Karpas-422 (cell line): ENCODE results near the gene RTN4RL2. TPM values are rescaled to one million over a fixed set of nuclear protein-coding genes. Genes with fewer than 3 reads are reported as not detected.

ENCODE experiments used
- DNase-seq: peaks from one replicate; pipeline ENCODE4 v3.0.0-alpha.2; 2015
- H2AFZ ChIP-seq: fragments of 200-600 bp; sonication (generic); 2 replicates; pipeline ENCODE4 v1.6.1; 2014; ENCODE audit warnings: antibody characterized with exemption, low read length, mixed read lengths
- H3K27ac ChIP-seq: fragments of 200-600 bp; sonication (generic); 2 replicates; pipeline ENCODE4 v1.5.1; 2014; ENCODE audit warnings: mild to moderate bottlenecking, low read length, moderate library complexity
- H3K27me3 ChIP-seq: fragments of 200-600 bp; sonication (generic); 2 replicates; pipeline ENCODE4 v1.6.1; 2014; ENCODE audit warnings: low read length, mixed read lengths
- H3K36me3 ChIP-seq: fragments of 200-600 bp; sonication (generic); 2 replicates; pipeline ENCODE4 v1.6.1; 2014; ENCODE audit warnings: low read length, mixed read lengths; ENCODE audit not compliant: insufficient read depth
- H3K4me1 ChIP-seq: fragments of 200-600 bp; sonication (generic); 2 replicates; pipeline ENCODE4 v1.6.1; 2014; ENCODE audit warnings: mild to moderate bottlenecking, low read length, mixed read lengths
- H3K4me2 ChIP-seq: fragments of 200-600 bp; sonication (generic); 2 replicates; pipeline ENCODE4 v1.6.1; 2014; ENCODE audit warnings: low read length, low read depth, mild to moderate bottlenecking; ENCODE audit not compliant: poor library complexity, severe bottlenecking
- H3K4me3 ChIP-seq: fragments of 200-600 bp; sonication (generic); 2 replicates; pipeline ENCODE4 v1.5.1; 2014; ENCODE audit warnings: mild to moderate bottlenecking, antibody characterized with exemption, low read length, mixed read lengths
- H3K79me2 ChIP-seq: fragments of 200-600 bp; sonication (generic); 2 replicates; pipeline ENCODE4 v1.6.1; 2014; ENCODE audit warnings: mild to moderate bottlenecking, low read length, mixed read lengths
- H3K9ac ChIP-seq: fragments of 200-600 bp; sonication (generic); 2 replicates; pipeline ENCODE4 v1.6.0; 2014; ENCODE audit warnings: low read length
- H3K9me2 ChIP-seq: fragments of 200-600 bp; sonication (generic), shearing (Covaris generic); replicated peaks from 2 replicates; pipeline ENCODE4 v1.6.0; 2014; ENCODE audit warnings: mild to moderate bottlenecking, low read length, moderate library complexity; ENCODE audit not compliant: insufficient read depth
- H3K9me3 ChIP-seq: fragments of 300-700, 200-600 bp; sonication (generic); 2 replicates; pipeline ENCODE4 v1.6.1; 2014; ENCODE audit warnings: low read length, mixed read lengths
- H4K20me1 ChIP-seq: fragments of 200-600 bp; sonication (generic); 2 replicates; pipeline ENCODE4 v1.6.1; 2014; ENCODE audit warnings: mild to moderate bottlenecking, antibody characterized with exemption, low read length, low read depth; ENCODE audit not compliant: insufficient read depth
- total RNA-seq: library from RNA; depleted of rRNA; stranded (reverse); fragments of >200 nt; shearing (Covaris generic); gene quantifications from 2 replicates; pipeline ENCODE4 v1.2.3, GENCODE V29; 2014; ENCODE audit warnings: low replicate concordance

The RTN4RL2 gene
- total RNA-seq, 1 experiment from 2014 or later, result not detected

DNA sequence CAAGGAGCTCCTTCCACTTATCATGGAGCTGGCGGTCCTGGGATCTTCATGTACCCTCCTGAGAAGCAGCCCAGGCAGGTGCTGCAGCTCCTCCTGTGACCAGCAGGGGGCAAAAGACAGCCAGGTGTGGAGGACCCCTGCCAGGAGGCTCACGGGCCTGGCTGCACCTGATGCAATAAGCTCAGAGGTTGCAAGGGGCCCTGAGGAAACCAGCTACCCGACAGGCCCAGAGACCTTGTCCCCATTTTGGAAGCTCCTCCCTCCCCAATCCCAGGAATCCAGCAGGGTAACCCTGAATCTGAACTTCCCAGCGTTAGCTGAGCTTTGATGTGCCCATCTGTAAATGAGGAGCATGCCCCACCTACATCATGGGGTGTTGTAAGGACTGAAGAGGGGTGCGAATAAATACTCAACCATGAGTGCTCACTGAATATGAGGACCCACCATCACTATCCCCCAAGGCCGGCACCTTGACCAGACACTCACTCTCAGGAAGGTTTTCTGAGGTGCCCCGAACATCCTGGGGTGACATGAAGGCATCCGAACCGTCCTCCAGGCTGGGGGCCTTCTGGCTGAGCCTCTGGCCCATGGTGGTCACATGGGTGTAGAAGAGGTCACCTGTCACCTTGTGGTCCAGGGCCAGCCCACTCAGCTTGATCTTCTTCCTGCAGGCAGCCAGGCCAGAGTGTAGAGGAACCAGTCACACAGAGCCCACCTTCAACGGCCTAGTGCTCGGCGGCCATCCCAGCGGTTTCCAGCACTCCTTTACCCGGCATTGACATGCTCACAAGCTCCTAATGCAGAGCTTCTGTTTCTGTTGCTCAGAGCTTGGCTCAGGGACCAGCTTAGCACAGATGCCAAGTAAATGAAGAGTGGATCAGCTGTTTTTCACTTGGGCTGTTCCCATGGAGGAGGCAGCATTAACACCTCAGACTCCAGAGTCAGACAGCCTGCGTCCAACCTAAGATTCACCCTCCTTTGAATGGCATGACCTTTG is 33.5 kb downstream of the RTN4RL2 start:
- H3K27ac ChIP-seq, result peak overlapping the region; percentile 84; the same call in 1 of the 2 replicates
- H4K20me1 ChIP-seq, result no peaks in the 10 kb centered on the region; the same call in 1 of the 2 replicates
- peak overlapping the region; percentile 40; the same call in 1 of the 2 replicates for H3K9ac ChIP-seq
- H3K4me2 ChIP-seq, result no peak overlapping the region
- no peaks in the 10 kb centered on the region for H3K79me2 ChIP-seq
- peaks cover 40% of the 10 kb centered on the region for H3K36me3 ChIP-seq
- no peaks in the 10 kb centered on the region for H3K9me2 ChIP-seq
- no peak overlapping the region for H3K4me3 ChIP-seq
- H3K9me3 ChIP-seq, result no peaks in the 10 kb centered on the region
- H2AFZ ChIP-seq, result no peak overlapping the region
- peak; percentile 87 for DNase-seq
- no peaks in the 10 kb centered on the region; the same call in 1 of the 2 replicates for H3K4me1 ChIP-seq
- no peaks in the 10 kb centered on the region for H3K27me3 ChIP-seq

DNA sequence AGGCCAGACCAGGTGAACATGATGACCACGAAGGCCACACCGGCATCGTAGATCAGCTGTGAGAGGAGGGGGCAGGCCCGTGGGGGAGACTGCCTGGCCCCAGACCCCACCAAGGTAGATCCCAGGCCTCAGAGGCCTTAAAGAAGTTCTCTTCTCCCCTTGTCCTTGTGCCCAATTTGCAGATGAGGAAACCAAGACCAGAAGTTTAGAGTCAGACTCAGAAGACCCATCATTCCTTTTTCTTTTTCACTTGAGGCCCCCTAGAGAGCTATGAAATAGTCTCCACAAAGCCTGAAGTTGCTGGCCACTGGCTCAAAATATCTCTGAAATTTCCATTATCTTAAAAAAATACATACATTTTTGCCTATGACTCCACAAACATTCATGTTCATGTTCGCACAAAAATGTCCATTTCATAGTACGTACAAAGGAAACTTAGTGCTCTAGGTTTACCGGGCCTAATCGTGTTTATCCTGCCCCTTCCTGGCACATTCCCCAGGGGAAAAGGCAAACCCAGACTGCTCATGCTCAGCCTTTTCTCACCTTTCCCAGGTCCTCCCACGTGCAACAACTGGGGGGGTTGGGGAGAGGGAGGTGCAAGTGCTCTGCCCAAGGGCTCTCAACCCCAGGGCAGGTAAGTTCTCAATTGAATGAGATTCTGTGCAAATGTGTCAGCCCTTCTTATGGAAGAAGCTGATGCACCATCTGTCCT is 35.9 kb downstream of the RTN4RL2 start:
- Histone ChIP-seq H3K9me3 (no peaks in the 10 kb centered on the region), H3K4me3 (no peak overlapping the region), H3K9ac (no peak overlapping the region), H2AFZ (no peak overlapping the region), H3K36me3 (peaks cover 34% of the 10 kb centered on the region), H3K9me2 (no peaks in the 10 kb centered on the region), H3K4me1 (no peaks in the 10 kb centered on the region; the same call in 1 of the 2 replicates), H4K20me1 (peaks cover 13% of the 10 kb centered on the region; the same call in 1 of the 2 replicates), H3K79me2 (no peaks in the 10 kb centered on the region), H3K4me2 (no peak overlapping the region), H3K27me3 (no peaks in the 10 kb centered on the region), H3K27ac (no peak overlapping the region)
- no peak for DNase-seq

DNA sequence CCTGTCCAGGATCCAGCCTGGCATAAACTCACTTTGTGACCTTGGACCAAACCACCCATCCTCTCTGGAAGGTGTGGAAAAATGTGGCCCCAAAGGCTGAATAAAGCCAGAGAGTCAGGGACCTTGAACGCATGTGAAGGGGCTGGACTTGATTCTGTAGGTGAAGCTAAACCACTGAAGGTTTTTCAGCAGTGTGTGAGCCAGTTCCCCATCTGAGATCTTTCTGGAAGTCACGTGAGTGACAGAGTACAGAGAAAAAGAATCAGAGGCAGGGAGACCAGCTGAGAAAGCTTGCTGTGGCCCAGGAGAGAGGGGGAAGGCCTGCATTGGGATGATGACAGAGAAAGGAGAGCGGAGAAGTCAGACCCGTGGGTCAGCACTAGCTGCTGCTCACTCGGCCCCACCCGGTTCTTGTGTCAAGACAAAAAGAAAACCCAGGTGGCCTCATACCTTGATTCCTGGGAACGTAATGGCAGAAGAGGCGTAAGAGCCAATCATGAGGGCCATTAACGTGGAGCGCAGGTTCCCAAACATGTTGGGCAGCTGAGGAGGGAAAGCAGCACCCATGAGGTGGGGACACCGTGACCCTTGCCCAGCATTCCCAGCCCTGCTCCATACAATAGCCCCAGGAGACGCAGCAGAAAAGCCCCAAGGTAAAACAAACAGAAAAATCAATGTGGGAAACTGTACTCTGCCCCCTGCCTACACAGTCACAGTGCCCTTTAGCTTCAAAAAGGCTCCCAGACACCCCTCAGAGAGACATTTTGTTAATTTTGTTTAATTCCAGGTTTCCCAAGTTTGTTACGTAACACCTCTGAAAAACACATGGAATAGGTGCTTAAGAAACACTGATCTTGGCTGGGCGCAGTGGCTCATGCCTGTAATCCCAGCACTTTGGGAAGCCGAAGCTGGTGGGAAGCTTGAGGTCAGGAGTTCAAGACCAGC is 37.2 kb downstream of the RTN4RL2 start:
- H3K4me3 ChIP-seq, result no peak overlapping the region
- no peak overlapping the region for H2AFZ ChIP-seq

DNA sequence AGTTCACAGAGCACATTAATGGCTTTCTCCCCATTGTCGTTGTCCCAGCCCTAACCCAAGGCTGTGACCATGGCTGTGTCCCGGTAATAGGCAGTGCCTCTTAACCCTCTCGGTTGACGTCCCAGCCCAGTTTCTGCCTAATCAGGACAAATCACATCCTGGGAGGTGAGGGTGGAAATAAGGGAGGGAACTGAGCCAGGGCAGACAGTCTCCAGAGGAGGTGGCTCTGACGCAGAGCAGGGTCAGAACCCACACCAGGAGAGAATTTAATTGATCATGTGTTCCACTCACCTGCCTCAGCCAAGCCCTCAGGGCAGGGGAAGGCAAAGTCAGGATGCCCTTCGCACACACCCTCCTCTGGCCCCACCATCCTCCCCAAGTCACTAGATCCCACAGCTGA is 38.2 kb downstream of the RTN4RL2 start:
- H3K79me2 ChIP-seq, result peaks cover 9% of the 10 kb centered on the region
- no peaks in the 10 kb centered on the region for H3K9me3 ChIP-seq
- H3K4me3 ChIP-seq, result no peak overlapping the region
- H3K4me2 ChIP-seq, result no peak overlapping the region
- H3K9me2 ChIP-seq, result no peaks in the 10 kb centered on the region
- DNase-seq, result no peak
- no peak overlapping the region for H2AFZ ChIP-seq
- H3K4me1 ChIP-seq, result no peaks in the 10 kb centered on the region; the same call in 1 of the 2 replicates
- H4K20me1 ChIP-seq, result peaks cover 18% of the 10 kb centered on the region; the same call in 1 of the 2 replicates
- no peak overlapping the region for H3K9ac ChIP-seq
- H3K27ac ChIP-seq, result no peak overlapping the region
- H3K36me3 ChIP-seq, result peaks cover 29% of the 10 kb centered on the region; the same call in 1 of the 2 replicates
- H3K27me3 ChIP-seq, result no peaks in the 10 kb centered on the region

More for the DNA sequence above, 37.2 kb downstream of the RTN4RL2 start:
- Histone ChIP-seq H3K9ac (no peak overlapping the region), H3K27ac (no peak overlapping the region), H3K9me3 (no peaks in the 10 kb centered on the region), H3K4me1 (no peaks in the 10 kb centered on the region; the same call in 1 of the 2 replicates), H4K20me1 (peaks cover 18% of the 10 kb centered on the region; the same call in 1 of the 2 replicates), H3K79me2 (peaks cover 5% of the 10 kb centered on the region), H3K9me2 (no peaks in the 10 kb centered on the region), H3K27me3 (no peaks in the 10 kb centered on the region), H3K4me2 (no peak overlapping the region), H3K36me3 (peaks cover 29% of the 10 kb centered on the region; the same call in 1 of the 2 replicates)
- no peak for DNase-seq

- no peak overlapping the region for H3K4me2 ChIP-seq
- H2AFZ ChIP-seq, result no peak overlapping the region
- H3K9ac ChIP-seq, result no peak overlapping the region
- peaks cover 14% of the 10 kb centered on the region for H3K79me2 ChIP-seq
- H3K27me3 ChIP-seq, result no peaks in the 10 kb centered on the region
- peak; percentile 74 for DNase-seq
- H3K27ac ChIP-seq, result no peak overlapping the region
- H3K9me3 ChIP-seq, result no peaks in the 10 kb centered on the region
- H3K4me1 ChIP-seq, result no peaks in the 10 kb centered on the region
- H3K36me3 ChIP-seq, result peaks cover 33% of the 10 kb centered on the region
- H4K20me1 ChIP-seq, result peaks cover 22% of the 10 kb centered on the region; the same call in 1 of the 2 replicates
- H3K9me2 ChIP-seq, result no peaks in the 10 kb centered on the region
- H3K4me3 ChIP-seq, result no peak overlapping the region
Measured at GRCh38 chr11:57499413-57499982, 39.2 kb downstream of the RTN4RL2 start.

DNA sequence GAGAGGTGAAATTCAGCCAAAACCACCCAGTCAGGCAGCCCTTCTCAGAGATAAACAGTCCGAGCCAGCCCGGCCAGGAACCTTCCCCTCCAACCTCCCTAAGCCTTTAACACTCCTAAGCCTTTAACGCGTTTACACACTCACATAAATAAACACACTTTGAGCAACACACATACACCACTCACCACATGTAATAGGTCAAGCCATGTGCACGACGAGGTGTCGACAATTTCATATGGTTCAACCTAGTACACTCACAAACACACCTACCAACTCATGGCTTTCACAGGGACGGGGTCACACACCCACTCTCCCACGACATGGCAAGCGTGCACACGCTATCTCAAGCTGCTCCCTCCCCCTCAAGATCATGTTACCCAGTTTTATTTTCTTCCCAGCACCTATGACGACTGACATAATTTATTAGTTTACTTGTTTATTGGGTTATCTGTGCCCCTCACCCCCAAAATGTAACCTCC is 39.7 kb downstream of the RTN4RL2 start:
- Histone ChIP-seq H3K36me3 (peaks cover 38% of the 10 kb centered on the region), H3K4me3 (no peak overlapping the region), H3K9ac (no peak overlapping the region), H3K4me1 (no peaks in the 10 kb centered on the region), H3K79me2 (peaks cover 19% of the 10 kb centered on the region), H3K27me3 (no peaks in the 10 kb centered on the region), H4K20me1 (peaks cover 24% of the 10 kb centered on the region; the same call in 1 of the 2 replicates), H2AFZ (no peak overlapping the region), H3K4me2 (no peak overlapping the region), H3K9me2 (no peaks in the 10 kb centered on the region), H3K9me3 (no peaks in the 10 kb centered on the region), H3K27ac (no peak overlapping the region)
- no peak for DNase-seq

DNA sequence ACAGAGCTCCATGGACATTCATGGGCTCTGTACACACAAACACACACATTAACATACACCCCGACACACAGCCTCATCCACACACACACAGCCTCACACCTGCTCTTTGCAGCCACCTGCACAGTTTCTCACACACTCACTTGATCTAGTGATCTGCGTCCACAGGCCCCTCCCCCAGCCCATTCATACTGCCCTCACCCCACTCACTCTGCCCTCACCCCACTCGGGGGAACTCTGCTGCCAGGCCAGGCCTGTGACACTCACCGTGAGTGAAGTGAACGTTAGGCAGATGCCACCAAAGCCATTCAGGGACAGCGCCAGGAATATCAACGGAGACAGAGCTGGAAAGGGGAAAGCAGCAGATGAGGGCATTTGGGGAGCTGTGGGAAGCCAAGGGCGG is 40.2 kb downstream of the RTN4RL2 start:
- Histone ChIP-seq H3K4me1 (no peaks in the 10 kb centered on the region), H3K4me3 (no peak overlapping the region), H4K20me1 (peaks cover 24% of the 10 kb centered on the region; the same call in 1 of the 2 replicates), H3K9me2 (no peaks in the 10 kb centered on the region), H3K79me2 (peaks cover 24% of the 10 kb centered on the region), H3K9me3 (no peaks in the 10 kb centered on the region), H3K4me2 (no peak overlapping the region), H3K9ac (no peak overlapping the region), H2AFZ (no peak overlapping the region), H3K36me3 (peaks cover 40% of the 10 kb centered on the region), H3K27ac (no peak overlapping the region), H3K27me3 (no peaks in the 10 kb centered on the region)
- no peak for DNase-seq
